Measurements from ENCODE around the gene ZSCAN20.

The ZSCAN20 gene

GRCh38 chr1:33512226-33513011, 40.0 kb downstream of the ZSCAN20 start:
- no peak for DNase-seq (ENCODE audit: low read depth)
- no peak overlapping the region for H3K4me3 ChIP-seq (ENCODE audit: low read depth, low read length)
- TF ChIP-seq CTCF (IDR thresholded peaks at IDR 0.05; ENCODE audit: low read depth, low read length, missing control alignments), result no peak

DNA sequence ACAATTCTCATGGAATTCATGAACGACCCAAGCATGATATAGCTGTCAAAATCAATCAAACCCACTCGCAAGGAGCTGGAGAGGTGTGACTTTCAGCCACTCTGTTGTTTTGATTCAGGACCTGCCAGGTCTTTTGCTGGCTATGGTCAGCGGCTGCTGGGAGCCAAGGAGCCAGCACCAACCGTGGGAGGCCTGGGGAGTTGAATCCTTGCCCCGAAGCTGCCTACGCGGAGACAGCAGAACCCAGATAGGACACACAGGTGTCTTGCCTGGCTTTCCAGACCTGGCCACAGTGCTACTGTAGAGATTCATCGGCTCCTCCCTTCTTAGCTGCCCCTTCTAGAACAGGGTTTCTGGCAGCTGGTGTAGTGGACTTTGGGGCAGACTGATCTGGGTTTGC, 42.7 kb downstream of the ZSCAN20 start:
- no peak overlapping the region for H3K4me3 ChIP-seq (ENCODE audit: low read depth, low read length)
- DNase-seq (ENCODE audit: low read depth), result no peak
- no peak for TF ChIP-seq CTCF (IDR thresholded peaks at IDR 0.05; ENCODE audit: low read depth, low read length, missing control alignments)

- no peak overlapping the region for H3K4me3 ChIP-seq (ENCODE audit: low read depth, low read length)
- no peak for TF ChIP-seq CTCF (IDR thresholded peaks at IDR 0.05; ENCODE audit: low read depth, low read length, missing control alignments)
- no peak for DNase-seq (ENCODE audit: low read depth)
Observed at GRCh38 chr1:33515607-33516006, 43.2 kb downstream of the ZSCAN20 start.

DNA sequence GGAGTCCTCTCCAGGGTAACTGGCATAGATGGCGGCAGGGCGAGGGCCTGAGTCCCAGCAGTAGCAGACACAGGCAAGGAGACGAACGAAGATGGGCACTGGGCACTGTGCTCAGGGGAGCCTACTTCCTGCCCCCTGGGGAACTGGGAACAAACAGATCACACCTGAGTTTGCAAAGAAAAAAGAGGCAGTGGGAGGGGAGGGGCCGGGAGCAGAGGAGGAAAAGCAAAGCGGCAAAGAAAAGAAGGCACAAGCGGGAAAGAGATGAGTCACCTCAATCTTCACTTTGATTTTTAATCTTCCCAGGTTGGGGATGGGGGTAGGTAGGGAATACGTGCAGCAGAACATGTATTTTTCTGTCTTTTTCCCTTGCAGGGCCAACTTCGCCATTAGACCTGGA, 44.0 kb downstream of the ZSCAN20 start:
- DNase-seq (ENCODE audit: low read depth), result no peak
- TF ChIP-seq CTCF (IDR thresholded peaks at IDR 0.05; ENCODE audit: low read depth, low read length, missing control alignments), result no peak
- H3K4me3 ChIP-seq (ENCODE audit: low read depth, low read length), result no peak overlapping the region

- no peak for TF ChIP-seq CTCF (IDR thresholded peaks at IDR 0.05; ENCODE audit: low read depth, low read length, missing control alignments)
- no peak overlapping the region for H3K4me3 ChIP-seq (ENCODE audit: low read depth, low read length)
- DNase-seq (ENCODE audit: low read depth), result no peak
Observed at GRCh38 chr1:33516891-33517567, 44.6 kb downstream of the ZSCAN20 start.

GRCh38 chr1:33517596-33518250, 45.3 kb downstream of the ZSCAN20 start:
- no peak for DNase-seq (ENCODE audit: low read depth)

More at GRCh38 chr1:33517596-33518250, 45.3 kb downstream of the ZSCAN20 start:
- H3K4me3 ChIP-seq (ENCODE audit: low read depth, low read length), result no peak overlapping the region
- no peak for TF ChIP-seq CTCF (IDR thresholded peaks at IDR 0.05; ENCODE audit: low read depth, low read length, missing control alignments)

All from GM12864 (cell line).